Endodermal cell (in vitro differentiated cells): ENCODE data around the gene IDH2. TPM values are rescaled to one million over a fixed set of nuclear protein-coding genes. Genes with fewer than 3 reads are reported as not detected.

ENCODE experiments used
- DNase-seq: peaks from one replicate; pipeline ENCODE4 v3.0.0-alpha.2; 2017
- H3K27ac ChIP-seq: 2 replicates; pipeline ENCODE4 v1.5.1; 2013; ENCODE audit warnings: mild to moderate bottlenecking, low read depth, low read length, moderate library complexity
- H3K27me3 ChIP-seq: 2 replicates; pipeline ENCODE4 v1.6.1; 2013; ENCODE audit warnings: mild to moderate bottlenecking, low read length, moderate library complexity; ENCODE audit not compliant: insufficient read depth, control insufficient read depth, poor library complexity, severe bottlenecking
- H3K36me3 ChIP-seq: 2 replicates; pipeline ENCODE4 v1.7.0; 2013; ENCODE audit warnings: mild to moderate bottlenecking, low read length, moderate library complexity; ENCODE audit not compliant: control insufficient read depth, insufficient read depth
- H3K4me1 ChIP-seq: one replicate; pipeline ENCODE4 v1.7.0; 2013; ENCODE audit warnings: low read length; ENCODE audit not compliant: control insufficient read depth, insufficient read depth
- H3K4me3 ChIP-seq: 2 replicates; pipeline ENCODE4 v1.5.1; 2013; ENCODE audit warnings: mild to moderate bottlenecking, low read length, moderate library complexity
- H3K9ac ChIP-seq: 2 replicates; pipeline ENCODE4 v1.6.1; 2013; ENCODE audit warnings: mild to moderate bottlenecking, low read length, moderate library complexity; ENCODE audit not compliant: poor library complexity, severe bottlenecking; ENCODE audit errors: extremely low read depth
- H3K9me3 ChIP-seq: 2 replicates; pipeline ENCODE4 v1.6.1; 2013; ENCODE audit warnings: mild to moderate bottlenecking, low read length, moderate library complexity; ENCODE audit not compliant: control insufficient read depth
- H3K27ac Mint-ChIP-seq: 2 replicates; pipeline ENCODE4 v1.8.0; 2020; ENCODE audit warnings: mixed read lengths
- H3K27me3 Mint-ChIP-seq: 2 replicates; pipeline ENCODE4 v1.8.0; 2021; ENCODE audit warnings: mild to moderate bottlenecking, mixed read lengths; ENCODE audit not compliant: insufficient read depth
- H3K36me3 Mint-ChIP-seq: 2 replicates; pipeline ENCODE4 v1.8.0; 2020; ENCODE audit warnings: low read depth, mixed read lengths
- H3K4me1 Mint-ChIP-seq: 2 replicates; pipeline ENCODE4 v1.8.0; 2020; ENCODE audit warnings: mixed read lengths
- H3K4me3 Mint-ChIP-seq: 2 replicates; pipeline ENCODE4 v1.8.0; 2020; ENCODE audit warnings: mild to moderate bottlenecking, moderate library complexity, mixed read lengths
- H3K9me3 Mint-ChIP-seq: 2 replicates; pipeline ENCODE4 v1.8.0; 2020; ENCODE audit warnings: mild to moderate bottlenecking, mixed read lengths
- CTCF ChIP-seq: fragments of 200-600 bp; sonication (generic); conservative IDR thresholded peaks from 2 replicates; pipeline ENCODE4 v1.5.0; 2021; ENCODE audit warnings: antibody characterized with exemption, mild to moderate bottlenecking
- WGBS, 2 experiments: methylation state at CpG; one replicate each; pipeline versions ENCODE4 v1.1.5 to v1.1.7; 2013; ENCODE audit warnings: missing lambda C conversion rate in 2 of 2, mixed read lengths in 1 of 2; ENCODE audit not compliant: insufficient coverage in 1 of 2, insufficient read length in 1 of 2; 5-methylcytosine and 5-hydroxymethylcytosine counted together
- total RNA-seq, 2 donors: library from RNA; stranded (reverse); fragmentation: NEBNext Ultra II Directional in 1 of 2; extraction: Animal tissue kit (Norgen Biotek cat#: 25700) in 1 of 2; gene quantifications; 2 replicates in 1 of 2; 3 replicates in 1 of 2; pipeline ENCODE4 v1.2.1, GENCODE V29; 2021

The IDH2 gene
- total RNA-seq, 2 donors from 2014 or later: 27.0 to 50.8 TPM

GRCh38 chr15:90086868-90087268, 15.4 kb downstream of the IDH2 start:
- no peaks in the 10 kb centered on the region for H3K36me3 ChIP-seq
- H3K4me3 Mint-ChIP-seq: no peak overlapping the region
- H3K27ac ChIP-seq: no peak overlapping the region
- TF ChIP-seq CTCF: peak; percentile 85
- WGBS, 2 experiments: 86 to 93% methylated on average over 5 to 7 of the region's 7 CpGs
- no peaks in the 10 kb centered on the region for H3K27me3 ChIP-seq
- H3K4me3 ChIP-seq: no peak overlapping the region
- H3K9me3 Mint-ChIP-seq: no peaks in the 10 kb centered on the region
- H3K4me1 ChIP-seq: no peaks in the 10 kb centered on the region
- no peaks in the 10 kb centered on the region for H3K4me1 Mint-ChIP-seq
- peak; percentile 87 for DNase-seq
- H3K27me3 Mint-ChIP-seq: peaks cover 12% of the 10 kb centered on the region
- no peaks in the 10 kb centered on the region for H3K9me3 ChIP-seq
- H3K9ac ChIP-seq: no peak overlapping the region
- H3K27ac Mint-ChIP-seq: no peak overlapping the region
- peaks cover 14% of the 10 kb centered on the region for H3K36me3 Mint-ChIP-seq

DNA sequence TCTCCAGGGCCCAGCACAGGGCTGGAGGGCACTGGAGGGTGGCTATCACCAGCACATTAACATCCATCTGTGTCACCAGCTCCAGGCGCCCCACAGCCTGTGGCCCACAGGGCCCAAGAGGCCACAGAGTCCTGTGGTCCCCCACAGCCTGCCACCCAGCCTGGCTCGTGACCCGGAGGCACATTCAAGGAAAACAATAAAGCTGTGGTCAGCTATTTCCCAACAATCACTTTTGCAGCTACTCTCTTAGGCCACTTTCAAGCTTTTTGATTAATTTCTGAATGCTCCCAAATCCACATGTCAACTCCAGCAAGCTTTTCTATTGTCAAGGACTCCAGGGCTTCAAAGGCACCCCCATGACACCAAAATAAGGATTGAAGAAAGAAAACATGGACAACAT, 16.7 kb downstream of the IDH2 start:
- H3K36me3 Mint-ChIP-seq: peaks cover 11% of the 10 kb centered on the region
- no peak for DNase-seq
- Histone ChIP-seq H3K27ac (no peak overlapping the region), H3K4me3 (no peak overlapping the region), H3K4me1 (no peaks in the 10 kb centered on the region), H3K9me3 (no peaks in the 10 kb centered on the region), H3K9ac (no peak overlapping the region), H3K27me3 (no peaks in the 10 kb centered on the region), H3K36me3 (no peaks in the 10 kb centered on the region)
- H3K9me3 Mint-ChIP-seq: no peaks in the 10 kb centered on the region
- no peaks in the 10 kb centered on the region for H3K4me1 Mint-ChIP-seq
- H3K27ac Mint-ChIP-seq: no peak overlapping the region
- H3K4me3 Mint-ChIP-seq: no peak overlapping the region
- peaks cover 2% of the 10 kb centered on the region for H3K27me3 Mint-ChIP-seq
- WGBS, 2 experiments: 89 to 92% methylated on average over 3 of the region's 3 CpGs
- TF ChIP-seq CTCF: no peak

- Histone ChIP-seq H3K9ac (no peak overlapping the region), H3K27ac (no peak overlapping the region), H3K27me3 (no peaks in the 10 kb centered on the region), H3K4me3 (no peak overlapping the region), H3K36me3 (no peaks in the 10 kb centered on the region), H3K4me1 (no peaks in the 10 kb centered on the region), H3K9me3 (no peaks in the 10 kb centered on the region)
- 95 to 97% methylated on average over 8 to 18 of the region's 18 CpGs for WGBS, 2 experiments
- Mint-ChIP-seq H3K4me1 (no peaks in the 10 kb centered on the region), H3K27ac (no peak overlapping the region), H3K9me3 (no peaks in the 10 kb centered on the region), H3K36me3 (peaks cover 11% of the 10 kb centered on the region), H3K4me3 (no peak overlapping the region), H3K27me3 (no peaks in the 10 kb centered on the region)
- TF ChIP-seq CTCF: no peak
- no peak for DNase-seq
These were observed 17.3 kb downstream of the IDH2 start for GRCh38 chr15:90084876-90085423.
